NT2/D1 (cell line): ENCODE measurements around the gene DMD.

Experiments
- SUZ12 ChIP-seq: IDR thresholded peaks from 2 replicates; pipeline ENCODE4 v1.6.1; 2011; ENCODE audit not compliant: insufficient read length, insufficient read depth; ENCODE audit errors: extremely low read depth
- ZNF274 ChIP-seq: IDR thresholded peaks from 2 replicates; pipeline ENCODE4 v1.6.1; 2011; ENCODE audit warnings: mild to moderate bottlenecking, low read depth, low read length

DNA sequence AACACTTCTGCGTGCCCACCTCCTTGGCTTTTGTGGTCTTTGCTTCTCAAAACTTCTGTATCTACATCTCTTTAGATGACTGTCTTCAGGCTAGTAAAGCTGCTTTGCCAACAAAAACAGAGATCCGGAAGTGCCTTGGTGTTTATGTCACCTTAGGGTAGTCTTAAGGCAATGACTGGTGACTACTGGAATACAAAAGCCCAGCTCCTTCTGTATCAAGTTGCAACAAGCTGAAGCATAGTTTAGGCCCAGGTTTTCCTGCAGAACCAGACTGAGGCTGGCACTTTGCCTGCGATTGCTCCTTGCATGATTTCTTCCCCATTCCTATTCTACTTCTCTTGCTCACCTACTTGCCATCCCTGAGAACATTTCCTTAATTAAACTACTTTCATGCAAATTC, 333.8 kb downstream of the DMD start:
- TF ChIP-seq SUZ12 (no peak), ZNF274 (no peak)
